ENCODE measurements around the gene PLCB1. TPM values are rescaled to one million over a fixed set of nuclear protein-coding genes. Genes with fewer than 3 reads are reported as not detected.
"Not testable (repeated sequence)": the region's sequence is repeated elsewhere in the genome, so short reads cannot be mapped to it uniquely, and the experiment has no call there.

The PLCB1 gene
- total RNA-seq, 1 experiment from 2014 or later = 6.8 TPM

- DNase-seq (ENCODE audit: low spot score) = no peak
- H3K4me1 ChIP-seq (ENCODE audit: insufficient read depth, low read length, poor library complexity, severe bottlenecking) = no peaks in the 10 kb centered on the region
- BruUV-seq (replicated peaks) = no TSS peak
- intact Hi-C loops (cut with micrococcal nuclease; ENCODE audit: unreplicated experiment) = no loop called here
- CTCF ChIA-PET = no interaction called here
- no peaks in the 10 kb centered on the region for H3K27me3 ChIP-seq (replicated peaks; ENCODE audit: insufficient read depth, low read depth, low read length, poor library complexity)
- no peaks in the 10 kb centered on the region for H3K36me3 ChIP-seq (ENCODE audit: insufficient read depth, low read length, poor library complexity, severe bottlenecking)
- POLR2A ChIA-PET (ENCODE audit: low non-redundant PET) = no interaction called here
- H3K4me3 ChIP-seq (ENCODE audit: low read depth, low read length, poor library complexity, severe bottlenecking) = no peak overlapping the region
- no peak overlapping the region for H3K27ac ChIP-seq (ENCODE audit: low read depth, low read length, poor library complexity, severe bottlenecking)
- TF ChIP-seq CTCF (conservative IDR thresholded peaks at IDR 0.05; ENCODE audit: low read depth, low read length) (no peak), EZH2 (IDR thresholded peaks at IDR 0.05; ENCODE audit: borderline replicate concordance, low read depth, low read length, poor library complexity, severe bottlenecking) (no peak)
- no peaks in the 10 kb centered on the region for H3K9me3 ChIP-seq (ENCODE audit: low read depth, low read length, poor library complexity, severe bottlenecking)
Measured at GRCh38 chr20:8587251-8587650, 455.2 kb downstream of the PLCB1 start.

- Histone ChIP-seq H3K27me3 (replicated peaks; ENCODE audit: insufficient read depth, low read depth, low read length, poor library complexity) (no peaks in the 10 kb centered on the region), H3K9me3 (ENCODE audit: low read depth, low read length, poor library complexity, severe bottlenecking) (no peaks in the 10 kb centered on the region), H3K27ac (ENCODE audit: low read depth, low read length, poor library complexity, severe bottlenecking) (no peak overlapping the region), H3K4me1 (ENCODE audit: insufficient read depth, low read length, poor library complexity, severe bottlenecking) (no peaks in the 10 kb centered on the region), H3K4me3 (ENCODE audit: low read depth, low read length, poor library complexity, severe bottlenecking) (no peak overlapping the region), H3K36me3 (ENCODE audit: insufficient read depth, low read length, poor library complexity, severe bottlenecking) (no peaks in the 10 kb centered on the region)
- CTCF ChIA-PET = no interaction called here
- intact Hi-C loops (cut with micrococcal nuclease; ENCODE audit: unreplicated experiment) = no loop called here
- BruUV-seq (replicated peaks) = no TSS peak
- no peak for DNase-seq (ENCODE audit: low spot score)
- no peak for TF ChIP-seq EZH2 (IDR thresholded peaks at IDR 0.05; ENCODE audit: borderline replicate concordance, low read depth, low read length, poor library complexity, severe bottlenecking)
- TF ChIP-seq CTCF (conservative IDR thresholded peaks at IDR 0.05; ENCODE audit: low read depth, low read length) = no peak
- POLR2A ChIA-PET (ENCODE audit: low non-redundant PET) = no interaction called here
Measured at GRCh38 chr20:8587810-8588209, 455.7 kb downstream of the PLCB1 start.

GRCh38 chr20:8589956-8590355, 457.9 kb downstream of the PLCB1 start:
- no peaks in the 10 kb centered on the region for H3K27me3 ChIP-seq (replicated peaks; ENCODE audit: insufficient read depth, low read depth, low read length, poor library complexity)
- no peak overlapping the region for H3K4me3 ChIP-seq (ENCODE audit: low read depth, low read length, poor library complexity, severe bottlenecking)
- BruUV-seq (replicated peaks) = no TSS peak
- no peak for DNase-seq (ENCODE audit: low spot score)
- no peaks in the 10 kb centered on the region for H3K4me1 ChIP-seq (ENCODE audit: insufficient read depth, low read length, poor library complexity, severe bottlenecking)
- ChIA-PET POLR2A (ENCODE audit: low non-redundant PET) (no interaction called here), CTCF (no interaction called here)
- H3K27ac ChIP-seq (ENCODE audit: low read depth, low read length, poor library complexity, severe bottlenecking) = no peak overlapping the region
- H3K9me3 ChIP-seq (ENCODE audit: low read depth, low read length, poor library complexity, severe bottlenecking) = no peaks in the 10 kb centered on the region
- no peak for TF ChIP-seq CTCF (conservative IDR thresholded peaks at IDR 0.05; ENCODE audit: low read depth, low read length)
- no peak for TF ChIP-seq EZH2 (IDR thresholded peaks at IDR 0.05; ENCODE audit: borderline replicate concordance, low read depth, low read length, poor library complexity, severe bottlenecking)
- no peaks in the 10 kb centered on the region for H3K36me3 ChIP-seq (ENCODE audit: insufficient read depth, low read length, poor library complexity, severe bottlenecking)
- intact Hi-C loops (cut with micrococcal nuclease; ENCODE audit: unreplicated experiment) = no loop called here

- H3K27ac ChIP-seq (ENCODE audit: low read depth, low read length, poor library complexity, severe bottlenecking); DNase-seq (ENCODE audit: low spot score); POLR2A ChIA-PET (ENCODE audit: low non-redundant PET); intact Hi-C loops (cut with micrococcal nuclease; ENCODE audit: unreplicated experiment); CTCF ChIA-PET; H3K9me3 ChIP-seq (ENCODE audit: low read depth, low read length, poor library complexity, severe bottlenecking); H3K4me1 ChIP-seq (ENCODE audit: insufficient read depth, low read length, poor library complexity, severe bottlenecking); BruUV-seq (replicated peaks); H3K27me3 ChIP-seq (replicated peaks; ENCODE audit: insufficient read depth, low read depth, low read length, poor library complexity); H3K4me3 ChIP-seq (ENCODE audit: low read depth, low read length, poor library complexity, severe bottlenecking); H3K36me3 ChIP-seq (ENCODE audit: insufficient read depth, low read length, poor library complexity, severe bottlenecking): not testable (repeated sequence)
Measured at GRCh38 chr20:8600910-8601541, 469.0 kb downstream of the PLCB1 start.
